GM18858 (cell line): ENCODE measurements around the gene RAB27A.
A peak's percentile ranks its signal among the peaks of the same experiment; 100 is the strongest.
"Not testable (repeated sequence)": the region's sequence is repeated elsewhere in the genome, so short reads cannot be mapped to it uniquely, and the experiment has no call there.

Experiments
- ATAC-seq: cut with Tn5 transposase; IDR thresholded peaks from one replicate; pipeline ENCODE4 v1.9.1; 2021; ENCODE audit not compliant: unreplicated experiment

RAB27A gene

GRCh38 chr15:55282284-55282833, 7.3 kb downstream of the RAB27A start:
- ATAC-seq = no peak

GRCh38 chr15:55281517-55282228, 7.9 kb downstream of the RAB27A start:
- no peak for ATAC-seq

GRCh38 chr15:55280589-55280988, 9.0 kb downstream of the RAB27A start:
- not testable (repeated sequence) for ATAC-seq

GRCh38 chr15:55279746-55280351, 9.8 kb downstream of the RAB27A start:
- ATAC-seq = peak; percentile 80

GRCh38 chr15:55279100-55279745, 10.4 kb downstream of the RAB27A start:
- ATAC-seq = no peak

GRCh38 chr15:55277715-55278114, 11.9 kb downstream of the RAB27A start:
- no peak for ATAC-seq

- peak; percentile 56 for ATAC-seq
Observed at GRCh38 chr15:55277116-55277564, 12.5 kb downstream of the RAB27A start.

GRCh38 chr15:55276324-55276723, 13.3 kb downstream of the RAB27A start:
- no peak for ATAC-seq

DNA sequence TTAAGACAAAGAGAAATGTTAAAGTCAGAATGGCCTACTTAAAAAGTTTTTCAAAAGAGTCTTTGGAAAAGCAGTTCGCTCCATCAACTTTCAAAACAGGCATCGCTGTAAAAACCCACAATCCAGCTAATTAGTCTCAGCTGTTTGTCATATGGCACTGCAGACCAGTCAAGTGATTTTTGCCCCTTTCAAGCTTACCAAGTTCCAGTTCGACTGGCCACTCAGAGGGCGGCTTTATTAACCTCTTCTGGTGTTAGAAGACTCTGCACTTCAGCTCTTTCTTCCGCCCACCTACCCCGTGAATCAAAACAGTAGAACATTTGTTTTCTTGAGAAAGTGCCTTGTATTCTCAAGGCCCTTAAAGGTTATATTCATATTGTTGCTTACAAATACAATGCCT, 19.3 kb downstream of the RAB27A start:
- no peak for ATAC-seq

DNA sequence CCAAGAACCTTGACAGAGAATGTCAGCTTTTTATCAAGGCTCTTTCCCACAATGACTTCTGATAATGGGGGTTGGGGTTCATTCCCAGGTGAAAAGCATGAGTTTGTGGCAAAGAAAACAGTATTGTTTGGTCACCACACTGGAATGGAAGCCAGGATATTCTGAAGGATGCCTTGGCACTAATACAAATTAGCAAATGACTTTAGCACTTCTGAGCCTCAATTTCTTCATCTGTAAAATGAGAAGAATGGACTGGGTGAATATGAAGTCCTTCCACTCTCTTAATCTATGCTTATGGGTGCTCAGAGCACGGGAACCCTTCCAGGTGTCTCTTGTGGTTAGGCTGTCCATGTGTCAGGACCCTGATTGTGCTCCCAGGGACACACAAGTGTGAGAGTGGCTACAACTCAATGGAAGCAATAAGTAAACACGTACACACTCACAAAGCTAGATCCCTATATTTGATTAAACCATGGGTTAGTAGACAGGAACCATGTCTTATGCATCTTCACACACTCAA, 21.4 kb downstream of the RAB27A start:
- ATAC-seq = no peak

- ATAC-seq = peak; percentile 94
Observed at GRCh38 chr15:55267401-55268175, 22.0 kb downstream of the RAB27A start.

- no peak for ATAC-seq
Observed at GRCh38 chr15:55266547-55266946, 23.1 kb downstream of the RAB27A start.

DNA sequence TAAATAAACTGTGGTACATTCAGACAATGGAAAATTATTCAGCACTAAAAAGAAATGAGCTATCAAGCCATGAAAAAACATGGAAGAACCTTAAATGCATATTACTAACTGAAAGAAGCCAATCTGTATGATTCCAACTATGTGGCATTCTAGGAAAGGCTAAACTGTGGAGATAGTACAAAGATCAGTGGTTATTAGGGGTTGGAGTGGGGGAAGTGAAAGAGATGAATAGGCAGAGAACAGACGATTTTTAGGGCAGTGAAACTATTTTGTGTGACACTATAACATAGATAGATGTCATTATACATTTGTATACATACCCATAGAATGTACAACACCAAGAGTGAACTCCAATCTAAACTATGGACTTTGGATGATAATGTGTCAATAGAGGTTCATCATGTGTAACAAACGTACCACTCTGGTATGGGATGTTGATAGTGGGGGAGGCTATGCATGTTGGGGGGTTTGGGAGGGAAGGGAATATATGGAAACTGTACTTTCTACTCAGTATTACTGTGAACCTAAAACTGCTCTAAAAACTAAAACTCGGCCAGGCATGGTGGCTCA, 29.0 kb downstream of the RAB27A start:
- no peak for ATAC-seq

- ATAC-seq = no peak
Observed at GRCh38 chr15:55257938-55258337, 31.7 kb downstream of the RAB27A start.

GRCh38 chr15:55257012-55257670, 32.5 kb downstream of the RAB27A start:
- ATAC-seq = no peak

GRCh38 chr15:55256281-55257011, 33.2 kb downstream of the RAB27A start:
- no peak for ATAC-seq

DNA sequence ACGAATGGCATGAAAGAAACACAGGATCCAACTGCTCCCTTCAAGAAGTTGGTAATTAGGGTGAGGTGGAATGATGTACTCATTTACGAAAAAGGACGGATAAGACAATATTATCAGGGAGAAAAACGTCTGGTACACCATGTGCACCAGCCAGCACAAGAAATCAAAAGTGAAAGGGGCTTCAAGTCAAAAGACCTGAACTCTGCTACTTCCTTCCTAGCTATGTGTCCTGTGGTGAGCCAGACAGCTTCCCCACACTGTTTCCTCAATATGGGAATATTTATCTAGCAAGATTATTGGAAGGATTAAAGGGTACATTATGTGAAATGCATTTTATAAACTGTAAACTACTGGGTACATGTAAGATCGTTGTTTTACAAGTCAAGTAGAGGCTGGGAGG, 33.9 kb downstream of the RAB27A start:
- no peak for ATAC-seq

DNA sequence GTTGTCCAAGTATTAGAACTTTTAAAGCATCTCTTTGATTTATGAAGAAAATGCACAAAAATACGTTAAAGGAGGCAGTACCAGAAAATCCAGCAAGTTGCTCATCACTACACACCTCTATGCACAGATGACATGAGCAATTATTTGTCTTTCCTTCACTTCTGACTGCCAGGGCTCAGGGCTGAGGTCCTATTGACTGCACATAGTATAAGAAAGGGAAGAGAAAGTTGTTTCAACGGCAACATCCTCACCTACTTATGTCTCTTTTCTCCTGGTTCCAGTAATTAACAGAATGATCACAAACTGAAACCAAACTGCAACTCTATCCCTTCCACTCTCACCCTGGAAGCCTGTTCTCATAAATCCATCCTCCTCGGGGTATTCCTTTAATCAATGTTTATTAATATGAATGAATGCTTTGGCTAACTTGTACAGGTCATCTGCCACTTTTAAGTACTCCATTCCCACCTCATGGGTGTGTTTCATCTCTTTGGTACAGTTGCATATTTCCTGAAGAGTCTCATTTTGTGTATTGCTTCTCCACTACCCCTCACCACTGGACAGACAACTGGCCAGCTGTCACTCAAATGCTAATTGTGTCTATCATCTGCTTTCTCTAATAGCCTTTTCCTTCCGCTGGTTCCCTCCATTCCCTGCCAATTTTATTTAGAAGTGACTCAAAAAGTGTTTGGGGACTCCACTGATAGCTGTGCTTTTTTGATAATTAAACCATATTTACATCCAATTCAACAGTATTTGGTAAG, 34.5 kb downstream of the RAB27A start:
- ATAC-seq = no peak

- ATAC-seq = no peak
Observed at GRCh38 chr15:55253580-55253979, 36.0 kb downstream of the RAB27A start.
